GM12801 (cell line): ENCODE measurements around the gene MFAP3.

Experiments used
- TF ChIP-seq, protein P1 (sequence below): IDR thresholded peaks from one replicate; pipeline ENCODE4 v1.5.1; 2011; ENCODE audit warnings: control low read depth; ENCODE audit not compliant: insufficient read length; ENCODE audit errors: extremely low read depth

MFAP3 gene

DNA sequence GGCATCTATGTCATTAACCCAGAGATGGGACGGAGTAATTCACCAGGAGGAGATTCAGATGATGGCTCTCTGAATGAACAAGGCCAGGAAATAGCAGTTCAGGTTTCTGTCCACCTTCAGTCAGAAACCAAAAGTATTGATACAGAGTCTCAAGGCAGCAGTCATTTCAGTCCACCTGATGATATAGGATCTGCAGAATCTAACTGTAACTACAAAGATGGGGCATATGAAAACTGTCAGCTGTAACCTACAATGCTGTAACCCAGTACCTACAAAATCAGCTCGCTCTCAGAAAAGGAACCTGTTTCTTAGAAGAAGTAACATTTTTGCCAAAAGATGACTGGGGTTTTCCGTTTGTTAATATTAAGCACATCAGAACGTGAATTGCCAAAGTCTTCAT is 14.7 kb downstream of the MFAP3 start:
- TF ChIP-seq, protein P1, sequence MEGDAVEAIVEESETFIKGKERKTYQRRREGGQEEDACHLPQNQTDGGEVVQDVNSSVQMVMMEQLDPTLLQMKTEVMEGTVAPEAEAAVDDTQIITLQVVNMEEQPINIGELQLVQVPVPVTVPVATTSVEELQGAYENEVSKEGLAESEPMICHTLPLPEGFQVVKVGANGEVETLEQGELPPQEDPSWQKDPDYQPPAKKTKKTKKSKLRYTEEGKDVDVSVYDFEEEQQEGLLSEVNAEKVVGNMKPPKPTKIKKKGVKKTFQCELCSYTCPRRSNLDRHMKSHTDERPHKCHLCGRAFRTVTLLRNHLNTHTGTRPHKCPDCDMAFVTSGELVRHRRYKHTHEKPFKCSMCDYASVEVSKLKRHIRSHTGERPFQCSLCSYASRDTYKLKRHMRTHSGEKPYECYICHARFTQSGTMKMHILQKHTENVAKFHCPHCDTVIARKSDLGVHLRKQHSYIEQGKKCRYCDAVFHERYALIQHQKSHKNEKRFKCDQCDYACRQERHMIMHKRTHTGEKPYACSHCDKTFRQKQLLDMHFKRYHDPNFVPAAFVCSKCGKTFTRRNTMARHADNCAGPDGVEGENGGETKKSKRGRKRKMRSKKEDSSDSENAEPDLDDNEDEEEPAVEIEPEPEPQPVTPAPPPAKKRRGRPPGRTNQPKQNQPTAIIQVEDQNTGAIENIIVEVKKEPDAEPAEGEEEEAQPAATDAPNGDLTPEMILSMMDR: no peak

DNA sequence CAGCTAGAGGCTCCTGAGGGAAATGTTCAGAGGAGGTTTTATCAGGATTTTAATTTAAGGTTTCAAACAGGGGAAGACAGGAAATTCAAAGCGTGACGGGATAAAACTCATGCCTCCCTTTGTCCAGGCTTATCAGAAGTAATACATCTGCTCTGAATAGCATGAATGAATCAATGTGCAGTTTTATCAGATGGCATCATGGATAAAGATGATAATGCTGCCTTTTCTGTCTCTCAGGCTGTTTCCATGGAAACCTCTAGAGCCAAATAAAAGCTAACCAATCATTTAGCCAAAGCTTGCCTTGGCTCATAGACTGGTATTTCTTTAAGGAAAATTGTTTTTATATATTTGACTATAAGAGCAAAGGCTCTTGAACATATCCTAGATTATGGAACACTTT is 16.4 kb downstream of the MFAP3 start:
- TF ChIP-seq, protein P1: no peak

DNA sequence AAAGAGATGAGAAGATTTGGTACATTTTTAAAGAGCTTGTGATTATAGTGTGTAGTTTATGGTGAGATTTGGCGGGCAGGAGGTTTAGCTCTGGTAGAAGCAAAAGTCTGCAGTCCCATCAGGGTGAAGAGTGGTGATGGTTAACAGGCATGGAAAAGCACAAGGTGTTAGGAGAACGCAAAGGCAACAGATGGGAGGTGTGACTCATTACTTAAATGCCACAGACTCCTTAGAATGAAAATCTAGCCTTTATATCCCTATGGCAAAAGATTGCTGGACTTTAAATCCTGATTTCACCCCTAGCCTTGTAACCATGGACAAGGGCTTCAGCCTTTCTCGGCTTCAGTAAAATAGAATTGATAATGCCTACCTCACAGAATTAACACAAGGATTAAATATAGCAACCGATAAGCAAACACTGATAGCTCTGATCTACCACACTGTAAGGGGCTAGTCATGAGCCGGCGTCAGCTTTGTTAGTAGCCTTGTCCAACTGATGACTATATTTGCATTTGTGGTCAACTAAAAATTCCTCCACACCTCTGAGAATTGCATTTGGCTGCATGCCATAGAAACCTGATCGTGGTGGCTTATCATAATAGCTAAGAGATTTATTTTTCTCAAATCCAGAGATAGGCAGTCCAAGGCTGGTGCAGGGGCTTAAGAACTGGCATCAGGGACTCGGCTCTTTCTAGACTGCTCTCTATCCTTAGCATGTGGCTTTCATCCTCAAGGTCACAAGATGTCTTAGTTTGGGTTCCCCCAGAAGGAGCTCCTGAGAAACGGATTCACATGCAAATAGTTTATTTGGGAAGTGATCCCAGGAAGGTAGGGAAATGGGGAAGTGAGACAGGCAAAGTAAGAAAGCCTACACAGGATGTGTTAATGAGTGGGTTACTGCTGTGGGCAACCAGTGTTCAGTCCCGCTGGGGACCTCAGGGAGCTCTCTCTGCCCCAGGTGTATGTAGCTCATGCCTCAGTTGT is 19.6 kb downstream of the MFAP3 start:
- TF ChIP-seq, protein P1: no peak

DNA sequence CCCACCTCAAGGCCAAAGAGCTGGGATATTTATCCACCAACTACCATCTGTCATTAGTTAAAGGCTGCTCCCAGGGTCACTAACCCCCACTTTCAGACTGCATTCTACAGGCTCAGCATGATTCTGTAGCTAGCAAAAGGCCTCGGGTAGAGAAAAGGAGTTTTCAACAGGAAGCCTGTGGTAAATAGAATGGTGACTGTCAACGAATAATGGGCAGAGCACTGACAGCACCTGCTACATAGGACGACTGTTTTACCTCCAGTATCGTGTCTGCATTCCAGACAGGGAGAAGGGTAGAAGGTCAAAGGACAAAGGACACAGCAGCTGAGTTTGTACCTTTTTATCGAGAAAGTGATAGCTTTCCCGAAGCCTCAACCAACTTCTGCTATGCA is 20.3 kb downstream of the MFAP3 start:
- TF ChIP-seq, protein P1: no peak

DNA sequence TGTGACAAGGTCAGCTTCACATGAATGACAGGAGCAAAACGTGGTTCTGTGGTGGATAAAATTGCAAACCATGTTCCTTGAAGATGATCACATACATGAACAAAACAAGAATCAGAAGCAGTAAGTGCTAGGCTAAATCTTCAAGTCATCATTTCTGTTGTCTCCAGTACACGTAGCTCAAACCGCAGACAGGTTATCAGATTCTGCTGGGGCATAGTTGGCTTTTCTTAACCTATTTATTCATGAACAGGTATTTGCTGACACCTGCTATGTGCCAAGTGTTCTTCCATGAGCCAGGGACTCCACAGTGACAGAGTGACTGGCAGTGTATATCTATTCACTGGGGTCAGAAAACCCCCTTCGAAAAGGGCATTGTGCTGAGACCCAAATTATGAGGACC is 20.8 kb downstream of the MFAP3 start:
- TF ChIP-seq, protein P1: no peak

DNA sequence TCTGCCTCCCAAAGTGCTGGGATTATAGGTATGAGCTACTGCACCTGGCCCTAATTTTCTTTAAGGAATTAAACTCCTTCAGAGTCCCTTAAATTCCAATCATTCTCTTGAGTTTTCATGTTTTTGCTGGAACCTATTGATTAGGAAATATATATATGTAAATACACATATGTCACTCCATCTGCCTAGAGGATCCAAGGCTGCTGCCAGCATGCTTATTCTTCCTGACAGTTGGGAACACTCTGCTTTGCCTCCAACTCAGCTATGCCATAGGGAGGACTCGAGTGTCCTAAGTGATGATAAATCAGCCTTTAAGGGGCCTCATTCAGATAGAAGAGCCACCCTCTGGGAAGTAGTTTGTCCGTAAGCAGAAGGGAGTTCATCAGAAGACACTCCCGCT is 21.8 kb downstream of the MFAP3 start:
- TF ChIP-seq, protein P1: no peak

DNA sequence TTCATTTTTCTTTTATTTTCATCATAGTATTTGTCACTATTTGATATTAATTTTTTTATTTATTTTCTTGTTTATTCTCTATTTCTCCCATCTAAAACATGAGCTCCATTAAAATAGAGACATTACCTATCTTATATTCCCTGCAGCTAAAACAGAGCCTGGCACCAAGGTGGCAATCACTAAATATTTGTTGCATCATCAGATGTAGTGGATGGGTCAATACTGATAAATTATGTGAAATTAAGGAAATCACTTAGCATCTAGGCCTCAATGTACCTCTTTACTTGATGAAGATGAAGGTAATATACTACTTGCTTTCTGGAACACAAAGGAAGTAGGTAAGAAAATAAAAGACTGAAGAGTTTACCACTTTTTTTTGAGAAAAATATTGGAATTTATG is 24.6 kb downstream of the MFAP3 start:
- TF ChIP-seq, protein P1: no peak
